Ramos (cell line): Measurements from ENCODE around the gene GRIA4.

ENCODE experiments used
- in situ Hi-C: fragments of 300-500 bp; cut with MboI; formaldehyde crosslinking; loops from one replicate; pipeline ENCODE4 v1.14.3; 2022; ENCODE audit warnings: low sequenced_read_pairs; ENCODE audit not compliant: unreplicated experiment

Gene GRIA4

GRCh38 chr11:105609832-105610781 lies at the start of gene GRIA4:
GRIA4 (plus strand) TSS chr11:105610073; CDS start chr11:105610998, 925 bp downstream.
- in situ Hi-C loops: no loop called here

GRCh38 chr11:105573091-105573490 lies 36.8 kb upstream of the GRIA4 start:
- in situ Hi-C loops: no loop called here

DNA sequence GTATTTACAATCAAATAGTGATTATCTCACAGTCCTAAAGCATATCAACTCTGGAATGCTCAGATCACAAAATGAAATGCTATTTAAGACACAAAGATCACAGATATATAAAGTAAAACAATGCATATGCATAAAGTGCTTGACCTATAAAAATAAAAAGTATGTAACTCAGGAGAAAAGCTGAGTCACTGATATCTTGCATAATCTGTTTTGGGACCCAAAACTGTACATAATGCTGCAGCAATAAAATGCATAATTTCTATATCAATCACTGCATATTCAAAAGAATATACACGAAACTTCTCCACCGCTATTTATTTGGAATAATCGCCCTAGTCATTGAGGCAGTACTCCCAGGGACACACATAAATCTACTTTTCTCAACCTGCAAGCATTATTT lies 34.9 kb upstream of the GRIA4 start:
- in situ Hi-C loops: no loop called here

GRCh38 chr11:105577641-105578040 lies 32.2 kb upstream of the GRIA4 start:
- in situ Hi-C loops: no loop called here

- in situ Hi-C loops: no loop called here
Observed at GRCh38 chr11:105579111-105579510, 30.8 kb upstream of the GRIA4 start.

- in situ Hi-C loops: no loop called here
Observed at GRCh38 chr11:105582497-105582896, 27.4 kb upstream of the GRIA4 start.

GRCh38 chr11:105588001-105588400 lies 21.9 kb upstream of the GRIA4 start:
- in situ Hi-C loops: no loop called here

DNA sequence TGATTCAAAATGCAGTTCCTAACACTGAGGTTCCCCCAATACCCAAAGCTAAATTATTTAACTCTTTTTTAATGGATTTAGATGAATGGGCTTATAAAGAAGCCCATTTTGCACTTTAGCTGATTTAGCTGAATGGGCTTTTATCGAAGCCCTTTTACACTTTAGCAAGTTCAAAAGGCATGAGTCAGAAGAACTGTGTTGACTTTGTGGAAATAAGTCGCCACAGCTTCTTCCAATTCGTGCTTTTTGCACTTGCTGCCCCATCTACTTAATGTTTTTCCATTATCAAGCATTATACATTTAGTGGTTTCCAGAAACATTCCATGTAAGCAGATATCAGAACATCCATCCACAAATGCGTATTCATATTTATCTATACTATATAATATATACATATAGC lies 20.5 kb upstream of the GRIA4 start:
- in situ Hi-C loops: no loop called here

GRCh38 chr11:105592035-105592434 lies 17.8 kb upstream of the GRIA4 start:
- in situ Hi-C loops: no loop called here

DNA sequence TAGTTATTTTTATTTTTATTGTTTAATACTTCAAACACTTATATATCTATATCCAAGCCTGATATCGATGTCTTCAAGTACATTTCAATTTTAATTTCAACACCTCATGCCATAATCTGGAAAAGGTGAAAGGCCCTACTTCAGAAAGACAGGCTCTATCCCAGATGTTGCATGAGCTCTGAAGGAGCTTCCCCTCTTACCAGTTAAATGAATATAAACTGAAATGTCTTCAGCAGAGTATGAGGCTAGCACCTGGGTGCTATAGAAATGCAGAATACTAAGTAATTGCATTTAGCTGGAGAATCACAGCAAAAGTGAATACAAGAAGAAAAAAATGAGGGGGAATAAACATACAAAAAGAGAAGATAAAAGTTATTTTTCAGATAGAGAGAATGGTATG lies 11.5 kb upstream of the GRIA4 start:
- in situ Hi-C loops: no loop called here

- in situ Hi-C loops: no loop called here
Observed at GRCh38 chr11:105603156-105603555, 6.7 kb upstream of the GRIA4 start.

GRCh38 chr11:105609341-105609781 lies 512 bp upstream of the GRIA4 start:
- in situ Hi-C loops: no loop called here

GRCh38 chr11:105610871-105611571 lies 1.1 kb downstream of the GRIA4 start:
- in situ Hi-C loops: no loop called here

GRCh38 chr11:105611572-105612441 lies 1.9 kb downstream of the GRIA4 start:
- in situ Hi-C loops: no loop called here

GRCh38 chr11:105612771-105613170 lies 2.9 kb downstream of the GRIA4 start:
- in situ Hi-C loops: no loop called here

- in situ Hi-C loops: no loop called here
Observed at GRCh38 chr11:105613183-105613582, 3.3 kb downstream of the GRIA4 start.

DNA sequence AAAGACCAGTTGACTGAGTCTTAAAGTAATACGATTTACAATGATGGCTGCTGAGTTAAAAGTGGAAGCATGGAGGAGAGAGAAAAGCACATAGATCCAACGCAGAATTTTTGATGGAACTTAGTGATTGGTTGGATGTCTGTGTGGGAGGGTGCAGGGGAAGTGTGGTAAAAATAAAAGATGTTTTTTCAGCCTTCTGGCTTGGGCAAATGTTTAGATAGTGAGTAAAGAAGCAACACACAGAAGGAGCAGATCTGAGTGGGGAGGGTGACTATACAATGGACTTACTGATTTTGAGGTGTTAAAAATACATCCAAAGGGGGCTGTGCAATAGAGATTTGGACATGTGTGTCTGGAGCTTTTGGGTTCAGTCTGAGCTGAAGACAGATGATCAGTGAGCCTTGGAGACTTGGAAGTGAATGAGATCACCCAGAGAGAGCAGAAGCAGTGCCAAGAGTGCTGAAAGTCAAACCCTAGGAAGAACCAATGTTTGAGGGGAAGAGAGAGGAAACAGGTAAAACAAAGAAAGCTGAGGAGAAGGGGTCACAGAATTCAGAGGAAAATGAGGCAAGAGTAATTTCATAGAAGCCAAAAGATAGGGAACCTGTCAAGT lies 8.6 kb downstream of the GRIA4 start:
- in situ Hi-C loops: no loop called here

DNA sequence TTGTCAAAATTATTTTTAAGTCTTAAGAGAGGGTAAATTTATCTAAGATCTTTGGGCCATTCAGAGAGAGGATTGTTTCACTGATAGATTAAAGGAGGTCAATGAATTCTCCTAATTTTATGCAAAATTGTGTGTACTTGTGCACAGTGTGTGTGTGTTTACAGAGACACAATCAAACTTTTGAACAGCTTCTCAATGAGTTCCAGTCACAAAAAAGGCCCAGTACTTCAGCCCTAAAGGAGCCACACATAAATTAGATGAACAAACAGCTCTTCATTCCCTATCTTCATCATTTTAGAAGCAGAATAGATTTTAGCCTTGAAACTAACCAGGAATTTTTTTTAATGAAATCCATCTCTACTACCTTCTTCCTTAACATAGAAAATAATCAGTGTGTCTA lies 9.7 kb downstream of the GRIA4 start:
- in situ Hi-C loops: no loop called here

- in situ Hi-C loops: no loop called here
Observed at GRCh38 chr11:105622016-105622415, 12.1 kb downstream of the GRIA4 start.

DNA sequence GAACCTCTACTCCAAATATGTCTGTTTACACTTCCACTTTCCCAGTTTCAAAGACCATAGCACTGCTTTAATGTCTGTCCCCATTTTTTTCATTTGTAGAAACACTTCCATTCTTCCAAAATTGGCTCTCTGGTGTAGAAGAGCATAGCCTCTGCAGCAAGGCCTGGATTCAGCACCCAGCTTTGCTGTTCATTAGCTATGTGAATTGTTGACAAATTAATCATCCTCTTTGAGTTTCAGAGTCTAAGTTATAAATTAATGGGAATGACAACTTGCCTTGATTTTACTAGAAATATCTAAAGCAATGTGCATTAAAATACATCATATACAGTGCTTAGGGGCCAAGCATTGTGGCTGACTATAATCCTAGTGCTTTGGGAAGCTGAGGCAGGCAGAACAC lies 22.4 kb downstream of the GRIA4 start:
- in situ Hi-C loops: no loop called here
